ENCODE measurements around the gene EPHA6. TPM values are rescaled to one million over a fixed set of nuclear protein-coding genes. Genes with fewer than 3 reads are reported as not detected.

The EPHA6 gene
- total and polyA plus RNA-seq, 2 donors (not counting 3 experiments of a cell fraction or from before 2014, with no cell fraction given) = not detected

DNA sequence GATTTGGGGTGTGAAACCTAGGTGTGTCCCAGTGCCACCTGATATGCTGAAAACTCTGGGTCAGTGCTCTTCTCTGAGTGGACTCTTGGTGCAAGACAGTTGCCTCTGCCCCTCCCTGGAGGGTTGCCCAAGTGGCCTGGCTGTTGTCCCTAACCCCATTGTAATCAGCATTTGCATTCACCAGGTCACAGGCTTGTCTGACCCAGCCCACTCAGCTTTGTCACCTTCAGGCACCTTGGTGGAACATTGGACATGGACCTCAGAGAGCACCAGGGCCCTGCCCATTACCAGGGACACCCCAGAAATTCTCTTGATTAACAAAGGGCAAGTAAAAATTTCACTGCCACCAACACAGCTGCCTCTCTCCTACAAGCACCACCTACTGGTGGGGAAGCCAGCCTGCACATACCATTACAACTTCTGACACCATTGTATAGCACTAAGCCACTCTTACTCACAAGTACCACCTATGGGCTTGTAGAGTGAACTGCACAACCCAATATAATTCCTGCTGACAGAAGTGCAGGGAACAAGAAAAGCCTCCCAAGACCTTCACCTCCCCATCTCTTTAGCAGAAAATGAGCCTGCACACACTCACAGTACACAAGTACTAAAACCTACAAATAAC, 324.6 kb downstream of the EPHA6 start:
- Histone ChIP-seq H3K4me1 (ENCODE audit: control insufficient read depth, extremely low read depth, insufficient read depth, low read length) (no peaks in the 10 kb centered on the region), H3K9me1 (replicated peaks; ENCODE audit: control insufficient read depth, extremely low read depth, insufficient read depth, low read length) (no peaks in the 10 kb centered on the region), H2AFZ (ENCODE audit: low read depth, low read length) (no peak overlapping the region), H4K20me1 (replicated peaks; ENCODE audit: control insufficient read depth, extremely low read depth, insufficient read depth, low read length) (no peaks in the 10 kb centered on the region), H3K79me2 (ENCODE audit: control insufficient read depth, insufficient read depth, low read length) (no peaks in the 10 kb centered on the region), H3K27me3 (ENCODE audit: control insufficient read depth in 2 of 2, insufficient read depth in 2 of 2, low read length in 2 of 2) (no peaks in the 10 kb centered on the region), H3K4me3 (replicated peaks in 1 of 3; ENCODE audit: insufficient read depth in 1 of 3, low read depth in 1 of 3, low read length in 3 of 3) (no peak overlapping the region), H3K36me3 (ENCODE audit: control insufficient read depth in 2 of 2, extremely low read depth in 1 of 2, insufficient read depth in 2 of 2, low read length in 2 of 2) (no peaks in the 10 kb centered on the region), H3K4me2 (ENCODE audit: insufficient read depth, low read length) (no peak overlapping the region), H3K9me3 (replicated peaks; ENCODE audit: control insufficient read depth, insufficient read depth, low read length) (peaks cover 5% of the 10 kb centered on the region), H3K9ac (replicated peaks; ENCODE audit: extremely low read depth, insufficient read depth, low read length) (no peak overlapping the region), H3K27ac (ENCODE audit: insufficient read depth, low read depth, low read length) (no peak overlapping the region)
- TF ChIP-seq POLR2AphosphoS5 (IDR thresholded peaks at IDR 0.05; ENCODE audit: insufficient read depth, low read depth, low read length) (no peak), FOS (IDR thresholded peaks at IDR 0.05; ENCODE audit: borderline replicate concordance, insufficient read depth, low read length) (no peak), POLR2A (IDR thresholded peaks at IDR 0.05; ENCODE audit: low read depth, low read length) (no peak), GATA2 (IDR thresholded peaks at IDR 0.05; ENCODE audit: insufficient read depth, insufficient read length, low read depth, low read length) (no peak), EZH2 (IDR thresholded peaks at IDR 0.05; ENCODE audit: borderline replicate concordance, low read depth, low read length, severe bottlenecking) (no peak), JUN (IDR thresholded peaks at IDR 0.05; ENCODE audit: borderline replicate concordance, insufficient read depth, insufficient read length, low read depth) (no peak), MYC (IDR thresholded peaks at IDR 0.05; ENCODE audit: low read depth, low read length) (no peak)
- TF ChIP-seq, protein P1, sequence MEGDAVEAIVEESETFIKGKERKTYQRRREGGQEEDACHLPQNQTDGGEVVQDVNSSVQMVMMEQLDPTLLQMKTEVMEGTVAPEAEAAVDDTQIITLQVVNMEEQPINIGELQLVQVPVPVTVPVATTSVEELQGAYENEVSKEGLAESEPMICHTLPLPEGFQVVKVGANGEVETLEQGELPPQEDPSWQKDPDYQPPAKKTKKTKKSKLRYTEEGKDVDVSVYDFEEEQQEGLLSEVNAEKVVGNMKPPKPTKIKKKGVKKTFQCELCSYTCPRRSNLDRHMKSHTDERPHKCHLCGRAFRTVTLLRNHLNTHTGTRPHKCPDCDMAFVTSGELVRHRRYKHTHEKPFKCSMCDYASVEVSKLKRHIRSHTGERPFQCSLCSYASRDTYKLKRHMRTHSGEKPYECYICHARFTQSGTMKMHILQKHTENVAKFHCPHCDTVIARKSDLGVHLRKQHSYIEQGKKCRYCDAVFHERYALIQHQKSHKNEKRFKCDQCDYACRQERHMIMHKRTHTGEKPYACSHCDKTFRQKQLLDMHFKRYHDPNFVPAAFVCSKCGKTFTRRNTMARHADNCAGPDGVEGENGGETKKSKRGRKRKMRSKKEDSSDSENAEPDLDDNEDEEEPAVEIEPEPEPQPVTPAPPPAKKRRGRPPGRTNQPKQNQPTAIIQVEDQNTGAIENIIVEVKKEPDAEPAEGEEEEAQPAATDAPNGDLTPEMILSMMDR (IDR thresholded peaks at IDR 0.05; ENCODE audit: extremely low read depth in 1 of 2, insufficient read depth in 1 of 2, low read depth in 1 of 2, low read length in 2 of 2) = no peak
- TF ChIP-seq, protein P2, sequence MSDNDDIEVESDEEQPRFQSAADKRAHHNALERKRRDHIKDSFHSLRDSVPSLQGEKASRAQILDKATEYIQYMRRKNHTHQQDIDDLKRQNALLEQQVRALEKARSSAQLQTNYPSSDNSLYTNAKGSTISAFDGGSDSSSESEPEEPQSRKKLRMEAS (IDR thresholded peaks at IDR 0.05; ENCODE audit: insufficient read depth, insufficient read length) = no peak
- no TSS peak for BruUV-seq (replicated peaks)
- dilution Hi-C loops (cut with MboI; ENCODE audit: extremely low pct_ligation_motif_present, low sequenced_read_pairs) = no loop called here
- ChIA-PET CTCF (no interaction called here), POLR2A (no interaction called here)
- no peak for DNase-seq (ENCODE audit: low read depth, low spot score)
- no peak for FAIRE-seq
- intact Hi-C loops (cut with micrococcal nuclease) = no loop called here

Measured in endothelial cell of umbilical vein (primary cell).